Natural killer cell treated with Interleukin-12 subunit alpha and Interleukin-12 subunit beta and Interleukin-15 and Interleukin-18, amount 100 ng/mL, for 72 hours (primary cell): ENCODE data around the gene NUDT13. TPM values are rescaled to one million over a fixed set of nuclear protein-coding genes. Genes with fewer than 3 reads are reported as not detected.
"Not testable (repeated sequence)": the region's sequence is repeated elsewhere in the genome, so short reads cannot be mapped to it uniquely, and the experiment has no call there.

ENCODE experiments used
- ATAC-seq, 2 donors: fragments of 150-1000 bp; cut with Tn5 transposase in 1 of 2; sonication (Bioruptor Pico), chemical (Tn5 transposase) in 1 of 2; 2 replicates each; pipeline ENCODE4 v1.10.0; 2021
- DNase-seq: peaks from one replicate; pipeline ENCODE4 v3.0.0; 2022; ENCODE audit warnings: low spot score
- H3K27ac Mint-ChIP-seq, 2 donors: 1 replicate in 1 of 2; 2 replicates in 1 of 2; pipeline ENCODE4 v1.8.0; 2022; ENCODE audit warnings: mixed read lengths in 2 of 2, mild to moderate bottlenecking in 1 of 2, moderate library complexity in 1 of 2
- H3K27me3 Mint-ChIP-seq, 2 donors: 1 replicate in 1 of 2; 2 replicates in 1 of 2; pipeline ENCODE4 v1.8.0; 2022; ENCODE audit warnings: mixed read lengths in 2 of 2
- H3K36me3 Mint-ChIP-seq: one replicate; pipeline ENCODE4 v1.8.0; 2022; ENCODE audit warnings: mixed read lengths
- H3K4me1 Mint-ChIP-seq, 2 donors: 1 replicate in 1 of 2; 2 replicates in 1 of 2; pipeline ENCODE4 v1.8.0; 2022; ENCODE audit warnings: low read depth in 2 of 2, mixed read lengths in 2 of 2, mild to moderate bottlenecking in 1 of 2
- H3K4me3 Mint-ChIP-seq: one replicate; pipeline ENCODE4 v1.8.0; 2022; ENCODE audit warnings: mixed read lengths
- H3K9me3 Mint-ChIP-seq: 2 replicates; pipeline ENCODE4 v1.8.0; 2022; ENCODE audit warnings: mixed read lengths
- total RNA-seq, 2 donors: library from RNA; stranded (reverse); gene quantifications; one replicate each; pipeline ENCODE4 v1.2.3, GENCODE V29; 2022

NUDT13 gene
- total RNA-seq, 2 donors from 2014 or later, result 1.1 to 1.3 TPM

DNA sequence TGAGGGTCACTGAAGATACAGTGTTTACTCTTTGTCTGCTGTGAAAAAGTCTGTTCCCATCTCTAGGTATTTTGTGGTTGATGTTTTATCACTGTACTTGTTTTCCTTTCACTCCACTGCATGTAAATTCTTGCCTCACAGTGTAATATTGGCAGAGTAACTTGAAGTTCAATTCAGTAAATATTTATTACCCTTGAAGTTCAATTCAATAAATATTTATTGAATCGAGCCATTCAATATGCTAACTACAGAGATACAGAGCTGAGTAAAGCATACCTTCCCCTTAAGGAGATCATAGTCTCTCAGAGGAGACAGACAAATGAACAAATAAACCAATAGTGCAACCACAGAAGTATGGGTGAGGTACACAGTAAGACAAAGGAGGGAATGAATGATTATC is 9.2 kb downstream of the NUDT13 start:
- Mint-ChIP-seq H3K9me3 (no peaks in the 10 kb centered on the region), H3K4me1 (no peaks in the 10 kb centered on the region), H3K27me3 (no peaks in the 10 kb centered on the region), H3K27ac (peak overlapping the region in 1 of 2 donors; percentile 2), H3K4me3 (no peak overlapping the region), H3K36me3 (no peaks in the 10 kb centered on the region)
- no peak for ATAC-seq
- no peak for DNase-seq

DNA sequence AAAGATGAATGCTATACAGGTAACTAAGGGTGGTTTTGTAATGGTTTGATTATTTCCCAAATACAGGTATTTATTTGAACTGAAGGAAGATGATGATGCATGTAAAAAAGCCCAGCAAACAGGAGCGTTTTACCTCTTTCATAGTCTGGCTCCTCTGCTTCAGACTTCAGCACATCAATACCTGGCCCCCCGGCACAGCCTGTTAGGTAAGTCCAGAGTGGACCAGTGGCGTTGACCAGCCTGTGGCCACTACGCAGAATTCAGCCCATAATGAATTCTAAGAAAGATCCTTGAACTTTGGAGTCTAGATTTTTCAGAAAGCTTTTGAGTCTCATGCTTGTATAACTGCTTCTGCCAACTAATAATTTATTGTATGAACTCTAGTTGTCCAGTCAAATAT is 9.7 kb downstream of the NUDT13 start:
- Mint-ChIP-seq H3K4me1 (no peaks in the 10 kb centered on the region), H3K36me3 (no peaks in the 10 kb centered on the region), H3K27me3 (no peaks in the 10 kb centered on the region), H3K27ac (no peak overlapping the region), H3K9me3 (no peaks in the 10 kb centered on the region), H3K4me3 (no peak overlapping the region)
- no peak for ATAC-seq
- no peak for DNase-seq

DNA sequence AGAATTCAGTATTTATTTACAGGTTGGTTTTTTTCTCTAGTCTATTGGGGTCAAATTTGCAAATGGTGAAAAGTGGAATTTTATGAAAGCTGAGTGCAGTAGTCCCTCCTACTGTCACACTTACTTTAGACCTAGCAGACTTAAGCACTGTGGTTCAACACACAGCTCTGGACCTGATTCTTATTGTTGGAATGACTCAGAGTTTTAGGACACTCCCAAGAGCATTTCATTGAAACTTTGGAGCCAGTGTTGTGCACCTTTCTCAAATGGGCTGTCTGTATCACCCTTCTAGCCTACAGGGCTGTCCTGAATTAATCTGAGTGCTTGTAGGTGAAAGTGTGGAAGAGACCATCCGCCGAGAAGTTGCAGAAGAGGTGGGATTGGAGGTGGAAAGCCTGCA is 16.1 kb downstream of the NUDT13 start:
- H3K4me3 Mint-ChIP-seq, result no peak overlapping the region
- H3K4me1 Mint-ChIP-seq, result no peaks in the 10 kb centered on the region
- ATAC-seq (no peak), DNase-seq (no peak)
- peaks cover 11% of the 10 kb centered on the region for H3K36me3 Mint-ChIP-seq
- no peaks in the 10 kb centered on the region for H3K9me3 Mint-ChIP-seq
- H3K27me3 Mint-ChIP-seq, result no peaks in the 10 kb centered on the region
- no peak overlapping the region for H3K27ac Mint-ChIP-seq

DNA sequence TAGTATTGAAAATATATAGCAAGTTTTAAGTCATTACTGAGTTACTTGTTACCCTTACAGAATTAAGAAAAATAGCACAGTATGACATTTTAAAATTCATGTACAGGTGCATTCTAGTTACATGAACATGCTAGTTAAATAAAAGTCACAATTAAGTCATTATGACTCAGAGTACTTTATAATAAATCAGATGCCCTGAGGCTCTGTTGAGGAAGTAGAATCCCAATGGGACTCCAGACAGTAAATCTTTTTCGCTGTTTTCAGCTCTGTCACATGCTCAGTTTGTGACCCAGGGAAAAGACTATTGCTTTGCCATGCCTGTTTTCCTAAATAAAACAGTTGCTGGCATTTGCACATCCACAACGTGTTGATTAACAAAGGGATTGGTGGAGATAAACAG is 21.0 kb downstream of the NUDT13 start:
- peaks cover 25% of the 10 kb centered on the region for H3K36me3 Mint-ChIP-seq
- ATAC-seq, result no peak
- H3K27me3 Mint-ChIP-seq, result no peaks in the 10 kb centered on the region
- H3K9me3 Mint-ChIP-seq, result no peaks in the 10 kb centered on the region
- H3K27ac Mint-ChIP-seq, result no peak overlapping the region
- DNase-seq, result no peak
- H3K4me1 Mint-ChIP-seq, result no peaks in the 10 kb centered on the region
- no peak overlapping the region for H3K4me3 Mint-ChIP-seq

DNA sequence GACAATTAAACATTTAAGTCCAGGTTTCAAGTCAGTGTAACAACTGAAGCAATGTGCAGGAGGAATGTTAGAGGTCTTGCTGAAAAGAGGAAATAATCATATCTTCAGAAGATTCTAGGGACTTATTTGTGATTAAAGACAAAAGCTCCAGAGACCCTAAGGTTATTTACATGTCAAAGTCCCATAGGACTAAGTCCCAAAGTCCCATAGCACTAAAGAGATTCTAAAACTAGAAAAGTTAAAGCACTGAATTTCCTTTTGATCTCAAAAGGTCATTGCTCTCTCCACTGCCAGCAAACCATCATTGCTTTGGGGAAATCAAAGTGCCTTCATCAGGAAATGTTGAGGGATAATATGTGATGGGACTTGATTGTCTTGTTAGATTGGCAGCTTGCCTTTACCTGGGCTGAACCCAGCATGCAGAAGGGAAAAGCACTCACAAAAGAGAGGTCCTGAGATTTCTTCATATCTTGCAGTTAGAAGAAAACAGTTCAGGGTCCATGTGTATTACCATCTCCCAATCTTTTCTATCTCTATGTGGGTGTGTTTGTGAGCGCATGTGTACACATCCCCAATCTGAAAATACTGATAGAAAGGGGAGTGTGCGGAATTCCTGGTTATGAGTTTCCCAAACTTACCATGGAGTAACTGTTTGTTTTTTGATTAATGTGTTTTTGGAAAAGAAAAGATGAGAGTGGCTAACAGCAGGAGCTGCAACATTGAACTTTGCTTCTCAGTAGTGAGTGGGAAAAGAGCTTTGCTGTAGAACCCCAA is 21.8 kb downstream of the NUDT13 start:
- DNase-seq (no peak), ATAC-seq (no peak)
- Mint-ChIP-seq H3K4me1 (no peaks in the 10 kb centered on the region), H3K4me3 (no peak overlapping the region), H3K9me3 (no peaks in the 10 kb centered on the region), H3K27ac (no peak overlapping the region), H3K27me3 (no peaks in the 10 kb centered on the region), H3K36me3 (peaks cover 25% of the 10 kb centered on the region)

DNA sequence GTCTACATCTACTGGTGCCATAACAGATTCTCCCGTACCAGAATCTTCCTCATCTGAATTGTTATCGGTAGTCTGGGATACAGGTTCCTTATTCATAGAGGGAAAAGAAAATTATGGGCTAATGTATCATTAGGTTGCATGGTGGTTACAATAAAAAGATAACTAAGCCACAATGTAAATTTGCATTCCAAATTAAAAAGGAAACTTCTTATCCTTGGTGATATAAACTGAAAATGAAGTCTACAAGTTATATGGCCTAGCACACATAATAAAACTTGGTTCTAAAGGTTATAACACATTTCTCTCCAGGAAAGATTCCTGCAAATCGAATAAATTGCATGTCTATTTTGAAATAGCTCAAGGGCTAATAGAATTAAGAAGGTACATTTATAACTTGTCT is 24.5 kb downstream of the NUDT13 start:
- H3K4me1 Mint-ChIP-seq, result no peaks in the 10 kb centered on the region
- H3K9me3 Mint-ChIP-seq, result no peaks in the 10 kb centered on the region
- H3K36me3 Mint-ChIP-seq, result peaks cover 30% of the 10 kb centered on the region
- H3K27ac Mint-ChIP-seq, result no peak overlapping the region
- no peaks in the 10 kb centered on the region for H3K27me3 Mint-ChIP-seq
- H3K4me3 Mint-ChIP-seq, result no peak overlapping the region
- DNase-seq, result no peak
- ATAC-seq, result no peak

DNA sequence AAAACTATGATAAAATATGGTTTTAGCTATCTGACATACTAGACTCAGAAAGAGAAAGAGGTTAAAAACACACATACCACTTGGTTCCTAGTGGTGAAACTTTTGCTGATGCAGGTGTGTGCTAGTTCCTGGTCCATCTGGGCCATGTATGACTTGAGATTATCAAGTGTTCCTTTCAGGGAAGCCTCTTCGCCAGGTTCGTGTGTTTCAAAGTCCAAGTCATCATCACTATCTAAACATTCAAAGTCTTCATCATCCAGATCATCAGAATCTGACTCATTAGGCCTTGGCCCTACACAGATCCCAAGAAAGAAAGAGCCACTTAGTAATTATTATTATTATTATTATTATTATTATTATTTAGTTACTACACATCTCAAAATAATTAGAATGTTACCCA is 26.4 kb downstream of the NUDT13 start:
- no peaks in the 10 kb centered on the region for H3K27me3 Mint-ChIP-seq
- H3K27ac Mint-ChIP-seq, result no peak overlapping the region
- no peaks in the 10 kb centered on the region for H3K9me3 Mint-ChIP-seq
- DNase-seq, result no peak
- peaks cover 28% of the 10 kb centered on the region for H3K36me3 Mint-ChIP-seq
- no peak overlapping the region for H3K4me3 Mint-ChIP-seq
- no peaks in the 10 kb centered on the region for H3K4me1 Mint-ChIP-seq
- no peak for ATAC-seq

DNA sequence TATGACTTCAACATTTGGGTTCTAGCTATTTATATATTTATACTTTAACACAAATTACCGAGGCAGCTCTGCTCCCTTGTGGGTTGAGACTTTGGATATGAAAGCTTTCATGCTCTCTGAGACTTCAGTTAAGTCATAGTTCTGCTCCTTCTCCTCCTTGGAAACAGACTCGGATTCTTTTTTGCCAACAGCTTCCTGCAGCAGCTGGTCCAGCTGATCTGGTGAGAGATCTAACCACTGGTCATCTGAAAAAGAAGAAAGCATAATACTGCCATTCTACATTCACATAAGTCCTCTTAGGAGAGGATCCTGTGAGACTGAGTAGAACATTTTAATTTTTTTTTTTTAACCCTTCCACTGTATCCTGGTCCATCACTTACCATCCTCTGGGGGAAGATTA is 29.0 kb downstream of the NUDT13 start:
- no peak overlapping the region for H3K27ac Mint-ChIP-seq
- no peak for ATAC-seq

DNA sequence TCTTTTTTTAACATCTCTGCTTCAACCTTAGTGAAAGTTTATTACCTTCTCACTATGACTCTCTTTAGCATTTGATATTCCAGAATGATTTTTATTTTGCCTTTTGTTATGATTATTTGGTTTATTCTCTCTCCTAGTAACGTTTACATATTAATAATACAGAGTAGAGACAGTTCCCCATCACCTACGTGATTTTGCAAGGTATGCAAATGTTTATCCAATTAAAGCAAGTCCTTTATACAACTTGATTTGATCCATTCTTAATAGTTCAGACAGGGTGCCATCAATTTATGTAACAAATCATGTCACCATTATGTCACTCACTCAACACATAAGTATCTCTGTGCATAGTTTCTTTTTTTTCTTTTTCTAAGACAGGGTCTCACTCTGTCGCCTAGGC is 31.3 kb downstream of the NUDT13 start:
- H3K9me3 Mint-ChIP-seq, result no peaks in the 10 kb centered on the region
- peaks cover 28% of the 10 kb centered on the region for H3K36me3 Mint-ChIP-seq
- DNase-seq (no peak), ATAC-seq (no peak)
- no peaks in the 10 kb centered on the region for H3K4me1 Mint-ChIP-seq
- H3K27ac Mint-ChIP-seq, result no peak overlapping the region
- H3K4me3 Mint-ChIP-seq, result no peak overlapping the region
- H3K27me3 Mint-ChIP-seq, result no peaks in the 10 kb centered on the region

More for the DNA sequence above, 29.0 kb downstream of the NUDT13 start:
- Mint-ChIP-seq H3K4me3 (no peak overlapping the region), H3K9me3 (no peaks in the 10 kb centered on the region), H3K4me1 (no peaks in the 10 kb centered on the region), H3K36me3 (peaks cover 28% of the 10 kb centered on the region), H3K27me3 (no peaks in the 10 kb centered on the region)
- DNase-seq, result no peak

DNA sequence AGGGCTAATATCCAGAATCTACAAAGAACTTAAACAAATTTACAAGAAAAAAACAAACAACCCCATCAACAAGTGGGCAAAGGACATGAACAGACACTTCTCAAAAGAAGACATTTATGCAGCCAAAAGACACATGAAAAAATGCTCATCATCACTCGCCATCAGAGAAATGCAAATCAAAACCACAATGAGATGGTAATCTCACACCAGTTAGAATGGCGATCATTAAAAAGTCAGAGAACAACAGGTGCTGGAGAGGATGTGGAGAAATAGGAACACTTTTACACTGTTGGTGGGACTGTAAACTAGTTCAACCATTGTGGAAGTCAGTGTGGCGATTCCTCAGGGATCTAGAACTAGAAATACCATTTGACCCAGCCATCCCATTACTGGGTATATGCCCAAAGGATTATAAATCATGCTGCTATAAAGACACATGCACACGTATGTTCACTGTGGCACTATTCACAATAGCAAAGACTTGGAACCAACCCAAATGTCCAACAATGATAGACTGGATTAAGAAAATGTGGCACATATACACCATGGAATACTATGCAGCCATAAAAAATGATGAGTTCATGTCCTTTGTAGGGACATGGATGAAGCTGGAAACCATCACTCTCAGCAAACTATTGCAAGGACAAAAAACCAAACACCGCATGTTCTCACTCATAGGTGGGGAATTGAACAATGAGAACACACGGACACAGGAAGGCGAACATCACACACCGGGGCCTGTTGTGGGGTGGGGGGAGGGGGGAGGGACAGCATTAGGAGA is 40.6 kb downstream of the NUDT13 start:
- DNase-seq, H3K4me1 Mint-ChIP-seq, ATAC-seq, H3K9me3 Mint-ChIP-seq, H3K27ac Mint-ChIP-seq, H3K4me3 Mint-ChIP-seq, H3K27me3 Mint-ChIP-seq: not testable (repeated sequence)
- peaks cover 28% of the 10 kb centered on the region for H3K36me3 Mint-ChIP-seq

DNA sequence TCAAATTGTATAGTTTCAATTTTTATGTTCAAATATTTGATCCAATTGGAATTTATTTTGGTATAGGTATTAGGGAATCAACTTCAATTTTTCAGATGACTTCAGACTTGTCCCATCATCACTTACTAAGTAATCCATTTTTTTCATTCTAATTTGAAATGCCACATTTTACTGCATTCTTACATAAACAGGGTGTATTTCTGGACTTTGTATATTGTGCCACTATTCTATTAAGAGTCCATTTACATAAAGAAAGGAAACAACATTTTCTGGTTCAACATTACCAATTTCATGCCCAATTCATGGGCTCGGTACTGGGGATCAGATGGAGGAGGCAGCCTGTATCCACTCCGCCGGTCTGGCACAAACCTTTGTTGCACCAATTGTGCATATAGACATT is 41.8 kb downstream of the NUDT13 start:
- no peaks in the 10 kb centered on the region for H3K27me3 Mint-ChIP-seq
- H3K4me1 Mint-ChIP-seq, result no peaks in the 10 kb centered on the region
- DNase-seq (no peak), ATAC-seq (no peak)
- no peaks in the 10 kb centered on the region for H3K9me3 Mint-ChIP-seq
- H3K4me3 Mint-ChIP-seq, result no peak overlapping the region
- no peak overlapping the region for H3K27ac Mint-ChIP-seq
- peaks cover 28% of the 10 kb centered on the region for H3K36me3 Mint-ChIP-seq

DNA sequence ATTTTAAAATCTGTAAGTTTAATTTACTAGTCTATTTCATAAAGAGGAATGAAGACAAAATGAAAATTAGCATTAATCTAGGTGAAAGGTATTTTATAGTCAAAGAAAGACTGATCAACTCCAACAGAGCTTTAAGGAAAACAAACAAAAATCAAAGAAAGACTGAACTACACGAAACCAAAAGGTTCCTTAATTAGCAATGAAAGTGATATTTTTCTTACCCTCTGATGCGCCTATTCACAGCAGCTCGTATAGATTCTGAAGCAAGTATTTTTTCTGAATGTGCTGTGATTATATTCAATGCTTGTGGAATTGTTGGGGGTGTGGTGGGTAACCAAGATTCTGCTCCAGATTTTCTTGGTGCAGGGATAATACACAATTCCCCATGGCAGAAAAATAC is 45.8 kb downstream of the NUDT13 start:
- no peak overlapping the region for H3K4me3 Mint-ChIP-seq
- peaks cover 5 to 7% of the 10 kb centered on the region in 2 donors for H3K4me1 Mint-ChIP-seq
- H3K9me3 Mint-ChIP-seq, result no peaks in the 10 kb centered on the region
- ATAC-seq (no peak), DNase-seq (no peak)
- peaks cover 19% of the 10 kb centered on the region for H3K36me3 Mint-ChIP-seq
- no peak overlapping the region for H3K27ac Mint-ChIP-seq
- H3K27me3 Mint-ChIP-seq, result no peaks in the 10 kb centered on the region

DNA sequence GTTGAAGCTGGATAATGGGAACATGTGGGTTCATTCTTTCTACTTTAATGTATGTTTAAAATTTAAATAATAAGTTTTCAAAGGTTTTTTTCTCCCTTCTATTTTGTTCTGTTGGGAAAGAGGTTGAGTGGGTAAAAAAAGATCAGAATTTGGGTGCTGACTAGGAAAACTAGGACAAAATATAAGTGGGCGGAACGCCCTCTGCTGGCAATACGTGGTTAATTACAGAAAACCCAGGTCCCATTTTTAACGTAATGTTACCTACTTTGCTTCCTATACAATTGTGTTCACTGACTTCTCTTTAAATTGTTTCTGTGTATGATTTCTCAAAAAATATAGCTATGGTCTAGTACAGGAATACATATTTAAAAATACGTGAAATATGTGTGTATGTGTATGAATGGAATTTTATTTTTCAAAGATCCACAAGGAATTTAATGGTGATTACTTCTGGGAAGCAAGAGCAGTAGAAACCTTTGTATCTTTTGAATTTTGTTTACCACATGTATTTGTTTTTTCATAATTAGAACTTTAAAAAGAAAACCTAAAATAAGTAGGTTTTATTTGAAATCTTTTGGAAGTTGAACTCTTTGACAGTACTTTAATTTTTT is 48.9 kb downstream of the NUDT13 start:
- no peak for ATAC-seq
- no peak overlapping the region for H3K4me3 Mint-ChIP-seq
- H3K27ac Mint-ChIP-seq, result no peak overlapping the region
- no peaks in the 10 kb centered on the region for H3K27me3 Mint-ChIP-seq
- no peaks in the 10 kb centered on the region for H3K9me3 Mint-ChIP-seq
- no peak for DNase-seq
- peaks cover 22% of the 10 kb centered on the region for H3K36me3 Mint-ChIP-seq
- peaks cover 18 to 24% of the 10 kb centered on the region in 2 donors for H3K4me1 Mint-ChIP-seq

DNA sequence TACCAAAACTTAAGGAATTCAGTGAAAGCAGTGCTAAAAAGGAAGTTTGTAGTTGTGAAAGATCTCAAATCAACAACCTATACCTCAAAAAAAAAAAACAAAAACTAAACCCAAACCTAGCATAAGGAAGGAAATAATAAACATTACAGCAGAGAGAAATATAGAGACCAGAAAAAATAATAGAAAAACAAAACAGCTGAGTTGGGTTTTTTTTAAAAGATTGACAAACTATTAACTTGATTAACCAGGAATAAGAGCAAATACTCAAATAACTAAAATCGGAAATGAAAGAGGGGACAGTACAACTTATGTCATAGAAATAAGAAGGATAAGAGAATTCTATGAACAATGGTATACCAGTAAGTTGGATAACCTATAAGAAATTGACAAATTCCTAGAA is 50.8 kb downstream of the NUDT13 start:
- Mint-ChIP-seq H3K9me3 (no peaks in the 10 kb centered on the region), H3K27ac (peak overlapping the region in 1 of 2 donors; percentile 10), H3K4me3 (no peak overlapping the region), H3K36me3 (peaks cover 21% of the 10 kb centered on the region), H3K27me3 (no peaks in the 10 kb centered on the region), H3K4me1 (peaks cover 30 to 33% of the 10 kb centered on the region in 2 donors)
- DNase-seq (no peak), ATAC-seq (no peak)
